AG09309 (cell line): Measurements from ENCODE around the gene PRKN.

Source experiments
- DNase-seq: peaks from one replicate; pipeline ENCODE4 v3.0.0-alpha.2; 2010; ENCODE audit warnings: low read depth
- H3K4me3 ChIP-seq: 2 replicates; pipeline ENCODE4 v1.5.1; 2011; ENCODE audit warnings: mild to moderate bottlenecking, low read depth, low read length, moderate library complexity; ENCODE audit not compliant: control insufficient read depth
- CTCF ChIP-seq: IDR thresholded peaks from 2 replicates; pipeline ENCODE4 v1.5.1; 2011; ENCODE audit warnings: mild to moderate bottlenecking, low read depth, low read length, inconsistent platforms; ENCODE audit not compliant: insufficient read depth, control insufficient read depth; ENCODE audit errors: missing control alignments

The PRKN gene

GRCh38 chr6:162200041-162200440, 527.5 kb downstream of the PRKN start:
- no peak overlapping the region for H3K4me3 ChIP-seq
- TF ChIP-seq CTCF, result no peak
- no peak for DNase-seq

- TF ChIP-seq CTCF, result no peak
- no peak for DNase-seq
- H3K4me3 ChIP-seq, result no peak overlapping the region
Observed at GRCh38 chr6:162198925-162199324, 528.6 kb downstream of the PRKN start.

GRCh38 chr6:162198076-162198475, 529.5 kb downstream of the PRKN start:
- H3K4me3 ChIP-seq, result no peak overlapping the region
- DNase-seq, result no peak
- TF ChIP-seq CTCF, result no peak

GRCh38 chr6:162195441-162195840, 532.1 kb downstream of the PRKN start:
- no peak overlapping the region for H3K4me3 ChIP-seq
- DNase-seq, result no peak
- TF ChIP-seq CTCF, result no peak

GRCh38 chr6:162190981-162191380, 536.6 kb downstream of the PRKN start:
- no peak for DNase-seq
- H3K4me3 ChIP-seq, result no peak overlapping the region
- no peak for TF ChIP-seq CTCF

GRCh38 chr6:162187168-162187935, 540.2 kb downstream of the PRKN start:
- H3K4me3 ChIP-seq, result no peak overlapping the region
- no peak for DNase-seq
- no peak for TF ChIP-seq CTCF

- DNase-seq, result no peak
- no peak overlapping the region for H3K4me3 ChIP-seq
Observed at GRCh38 chr6:162184465-162184864, 543.1 kb downstream of the PRKN start.

More at GRCh38 chr6:162184465-162184864, 543.1 kb downstream of the PRKN start:
- no peak for TF ChIP-seq CTCF
